HG02571 (cell line): ENCODE results near the gene TRAPPC6A.

ENCODE experiments used
- ATAC-seq: cut with Tn5 transposase; IDR thresholded peaks from one replicate; pipeline ENCODE4 v1.9.1; 2021; ENCODE audit warnings: mild to moderate bottlenecking, moderate library complexity; ENCODE audit not compliant: unreplicated experiment

TRAPPC6A gene, protein sequence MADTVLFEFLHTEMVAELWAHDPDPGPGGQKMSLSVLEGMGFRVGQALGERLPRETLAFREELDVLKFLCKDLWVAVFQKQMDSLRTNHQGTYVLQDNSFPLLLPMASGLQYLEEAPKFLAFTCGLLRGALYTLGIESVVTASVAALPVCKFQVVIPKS

DNA sequence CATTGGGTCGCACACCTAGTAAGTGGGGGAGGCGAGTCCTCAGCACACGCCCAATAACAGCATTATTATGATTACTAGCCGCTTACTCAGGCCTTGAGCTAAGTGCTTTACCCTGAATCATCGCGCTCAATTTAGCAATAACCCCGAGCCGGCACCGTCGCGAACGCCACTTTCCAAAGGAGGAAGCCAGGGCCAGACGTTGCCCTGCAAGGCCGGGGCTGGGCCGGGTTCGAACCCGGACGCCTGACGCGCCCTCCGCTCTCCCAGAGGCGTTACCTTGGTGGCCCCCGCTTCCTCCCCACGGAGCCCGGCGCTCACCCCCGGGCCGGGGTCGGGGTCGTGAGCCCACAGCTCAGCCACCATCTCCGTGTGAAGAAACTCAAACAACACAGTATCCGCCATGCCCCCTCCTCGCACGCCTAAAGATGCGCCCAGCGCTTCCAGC is at the start of gene TRAPPC6A:
Gene TRAPPC6A (minus strand): TSS at position 421 of the 445 bp plus-strand sequence. CDS start 19 bp downstream, at position 402.
- peak; percentile 2 for ATAC-seq

DNA sequence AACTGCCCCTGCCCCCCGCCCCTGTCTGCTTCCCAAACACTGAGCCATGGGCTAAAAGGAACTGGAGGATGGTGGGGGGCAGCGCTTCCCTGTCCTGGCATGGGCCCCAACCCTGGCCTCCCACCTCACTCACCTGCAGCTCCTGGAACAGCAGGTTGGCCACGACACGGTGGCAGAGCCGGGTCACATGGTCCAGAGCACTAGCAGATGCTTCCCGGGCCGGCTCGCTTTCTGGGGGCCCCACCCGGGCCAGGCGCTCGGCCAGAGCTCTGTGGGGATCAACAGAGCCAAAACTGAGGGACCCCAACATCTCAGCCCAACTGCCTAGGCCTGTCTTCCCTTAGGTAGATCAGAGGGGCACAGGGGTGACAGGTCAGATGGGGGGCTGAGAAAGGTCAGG is 46.6 kb upstream of the TRAPPC6A start:
- ATAC-seq: no peak

DNA sequence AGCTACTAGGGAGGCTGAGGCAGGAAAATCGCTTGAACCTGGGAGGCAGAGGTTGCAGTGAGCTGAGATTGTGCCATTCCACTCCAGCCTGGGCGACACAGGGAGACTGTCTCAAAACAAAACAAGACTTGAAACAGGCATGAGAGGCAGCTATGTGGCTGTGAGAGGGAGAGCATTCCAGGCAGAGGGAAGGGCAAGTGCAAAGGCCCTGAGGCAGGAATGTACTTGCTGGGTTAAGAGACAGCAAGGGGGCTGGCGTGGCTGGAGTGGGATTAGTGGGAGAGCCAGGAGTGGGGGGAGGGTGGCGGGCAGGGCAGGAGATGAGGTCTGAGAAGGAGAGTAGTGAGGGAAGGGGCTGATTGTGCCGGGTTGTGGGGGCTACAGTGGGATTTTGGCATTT is 45.8 kb upstream of the TRAPPC6A start:
- no peak for ATAC-seq

DNA sequence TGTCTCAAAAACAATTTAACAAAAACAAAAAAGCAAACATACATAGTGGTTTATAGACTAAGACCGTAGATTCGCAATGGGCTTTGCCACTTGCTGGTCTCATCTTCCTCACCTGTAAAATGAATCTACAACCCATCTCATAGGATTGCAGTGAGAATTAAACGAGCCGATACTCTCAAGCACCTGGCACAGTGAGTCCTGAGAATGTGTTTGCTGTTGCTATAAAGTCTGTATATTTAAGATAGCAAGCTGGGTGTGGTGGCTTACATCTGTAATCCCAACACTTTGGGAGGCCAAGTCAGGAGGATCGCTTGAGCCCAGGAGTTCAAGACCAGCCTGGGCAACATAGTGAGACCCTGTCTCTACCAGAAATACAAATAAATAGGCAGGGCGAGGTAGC is 44.7 kb upstream of the TRAPPC6A start:
- ATAC-seq: no peak

DNA sequence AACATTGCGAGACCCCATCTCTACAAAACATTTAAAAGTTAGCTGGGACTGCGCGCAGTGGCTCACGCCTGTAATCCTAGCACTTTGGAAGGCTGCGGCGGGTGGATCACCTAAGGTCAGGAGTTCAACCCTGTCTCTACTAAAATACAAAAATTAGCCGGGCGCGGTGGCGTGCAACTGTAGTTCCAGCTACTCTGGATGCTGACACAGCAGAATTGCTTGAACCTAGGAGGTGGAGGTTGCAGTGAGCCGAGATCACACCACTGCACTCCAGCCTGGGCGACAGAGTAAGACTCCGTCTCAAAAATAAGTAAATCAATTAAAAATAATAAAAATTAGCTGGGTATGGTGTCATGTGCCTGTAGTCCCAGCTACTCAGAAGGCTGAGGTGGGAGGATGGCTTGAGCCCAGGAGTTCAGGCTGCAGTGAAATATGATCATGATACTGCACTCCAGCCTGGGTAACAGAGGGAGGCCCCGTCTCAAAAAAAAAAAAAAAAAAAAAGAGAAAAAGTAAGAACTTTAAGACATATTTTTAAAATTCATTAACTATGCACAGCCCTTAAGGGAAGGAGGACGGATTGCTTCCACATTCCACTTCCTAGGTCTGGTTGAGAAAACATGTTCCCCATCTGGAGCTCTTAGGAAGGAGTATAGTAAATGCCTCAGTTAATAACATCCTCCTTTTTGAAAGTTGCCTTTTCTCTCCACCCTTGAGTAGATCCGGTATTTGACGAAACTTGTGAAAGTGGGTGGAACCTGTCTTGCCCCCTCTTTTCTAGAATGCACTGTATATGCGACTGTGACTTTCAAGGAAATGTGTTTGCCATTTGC is 41.1 kb upstream of the TRAPPC6A start:
- ATAC-seq: no peak

DNA sequence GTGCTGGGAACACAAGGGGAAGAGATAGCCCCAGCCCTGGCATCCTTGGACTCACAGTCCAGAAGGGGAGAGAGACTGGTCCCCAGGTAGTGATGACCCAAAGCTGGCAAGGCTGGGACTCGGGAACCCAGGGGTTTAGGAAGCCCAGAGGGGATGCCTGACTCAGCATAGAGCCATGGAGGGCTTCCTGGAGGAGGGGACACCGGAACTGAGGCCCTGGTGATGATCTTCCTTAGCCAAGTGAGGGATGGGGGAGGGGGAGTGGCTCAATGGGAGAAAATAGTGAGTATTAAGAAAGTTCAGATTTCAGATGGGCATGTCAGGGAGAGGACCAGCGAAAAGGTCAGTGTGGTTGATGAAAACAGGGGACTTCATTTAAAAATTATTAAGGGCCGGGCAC is 40.4 kb upstream of the TRAPPC6A start:
- ATAC-seq: no peak

DNA sequence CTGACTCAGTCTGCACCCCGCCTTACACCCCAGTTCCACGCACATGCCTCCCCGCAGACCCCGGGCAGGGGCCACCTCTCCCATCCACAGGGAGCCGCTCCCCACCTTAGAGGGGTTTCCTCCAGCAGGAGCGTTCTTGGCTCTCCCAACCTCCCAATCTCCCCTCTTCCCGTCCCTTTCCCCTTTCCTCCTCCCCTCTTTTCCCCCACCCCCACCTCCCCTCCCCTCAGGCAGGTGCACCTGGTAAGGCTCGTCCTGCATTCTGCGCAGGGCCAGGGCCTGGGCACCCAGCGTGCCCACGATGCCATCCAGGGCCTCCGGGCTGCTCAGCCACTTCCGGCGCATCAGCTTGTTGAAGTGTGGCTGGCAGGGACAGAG is 39.9 kb upstream of the TRAPPC6A start:
- no peak for ATAC-seq

DNA sequence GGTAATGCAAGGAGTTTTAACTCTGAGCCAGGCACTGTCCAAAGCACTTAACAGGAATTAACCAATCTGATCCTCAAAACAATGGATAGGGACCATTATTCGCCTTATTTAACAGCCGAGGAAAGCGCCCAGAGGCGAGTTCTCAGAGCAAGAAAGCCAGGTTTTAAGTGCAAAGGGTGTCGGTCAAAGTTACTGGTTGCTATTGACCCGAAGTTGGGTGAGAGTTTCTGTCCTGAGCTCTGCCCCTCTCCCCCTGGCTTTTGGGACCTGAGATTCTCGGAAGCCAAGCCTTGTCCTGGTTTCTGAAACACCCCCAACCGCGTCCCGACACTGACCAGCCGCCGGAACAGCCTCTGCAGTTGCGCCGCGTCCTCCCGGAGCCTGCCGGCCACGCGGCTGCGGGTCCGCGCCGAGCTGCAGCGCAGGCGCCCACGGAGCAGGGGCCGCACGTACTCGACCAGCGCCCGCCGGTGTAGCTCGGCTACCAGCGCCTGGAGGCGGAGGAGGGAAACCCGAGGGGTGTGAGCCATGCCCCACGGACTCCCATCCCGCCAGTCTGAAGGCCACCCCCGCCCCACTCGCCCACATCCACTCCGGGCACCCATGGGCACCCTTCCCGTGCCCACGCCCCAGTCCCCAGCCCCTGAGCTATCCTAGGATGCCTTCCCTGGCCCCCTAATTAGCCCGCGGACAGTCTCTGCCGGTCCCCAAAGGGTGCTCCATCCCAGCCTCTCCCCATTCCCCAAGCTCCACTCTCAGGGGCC is 39.3 kb upstream of the TRAPPC6A start:
- ATAC-seq: no peak

DNA sequence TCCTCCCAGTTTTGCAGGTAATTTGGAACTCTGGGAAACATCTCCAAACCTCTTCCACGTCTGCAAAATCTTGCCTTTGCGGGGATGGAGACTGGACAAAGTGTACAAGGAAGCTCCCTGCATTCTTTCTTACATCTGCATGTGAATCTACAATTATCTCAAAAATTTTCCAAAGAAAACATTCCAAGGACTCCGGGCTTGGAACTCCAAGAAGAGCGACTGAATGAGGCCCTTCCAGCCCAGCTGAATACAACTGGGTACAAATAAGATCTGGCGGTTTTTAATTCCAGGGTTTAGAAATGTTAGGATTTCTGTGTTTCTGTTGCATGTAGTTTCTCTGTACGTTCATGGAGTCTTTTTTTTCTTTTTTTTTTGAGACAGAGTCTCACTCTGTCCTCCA is 38.6 kb upstream of the TRAPPC6A start:
- ATAC-seq: no peak

DNA sequence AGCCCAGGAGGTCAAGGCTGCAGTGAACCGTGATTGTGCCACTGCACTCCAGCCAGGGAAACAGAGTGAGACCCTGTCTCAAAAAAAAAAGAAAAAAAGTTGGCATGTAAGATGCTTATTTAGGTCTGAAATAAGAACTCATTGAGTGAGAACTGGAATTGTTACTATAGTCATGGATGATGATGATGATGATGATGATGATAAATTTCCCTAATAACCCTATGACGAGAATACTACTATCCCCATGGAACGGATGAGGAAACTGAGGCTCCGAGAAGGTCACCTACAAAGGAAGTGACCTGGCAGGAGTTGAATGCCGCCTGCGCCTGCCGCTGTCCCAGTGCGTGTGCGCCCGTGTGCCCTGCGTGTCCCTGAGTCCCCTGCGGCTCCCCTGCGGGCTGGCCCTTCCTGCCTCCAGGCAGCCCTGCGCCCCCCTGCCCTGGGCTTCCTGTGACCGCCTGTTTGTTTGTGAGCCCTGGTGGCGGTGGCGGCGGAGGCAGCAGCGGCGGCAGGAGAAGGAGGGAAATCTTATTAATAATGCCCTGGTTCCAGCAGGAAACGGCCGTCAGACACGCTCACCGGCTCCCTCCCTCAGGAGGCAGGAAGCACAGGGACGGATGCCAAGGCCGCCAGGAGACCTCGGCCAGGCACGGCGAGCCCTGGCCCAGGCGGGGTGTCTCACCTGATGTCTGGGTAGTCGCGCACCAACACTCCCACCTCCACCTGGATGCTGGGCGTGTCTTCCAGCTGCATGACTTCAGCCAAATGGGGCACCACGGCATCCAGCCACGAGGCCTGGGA is 37.6 kb upstream of the TRAPPC6A start:
- no peak for ATAC-seq

DNA sequence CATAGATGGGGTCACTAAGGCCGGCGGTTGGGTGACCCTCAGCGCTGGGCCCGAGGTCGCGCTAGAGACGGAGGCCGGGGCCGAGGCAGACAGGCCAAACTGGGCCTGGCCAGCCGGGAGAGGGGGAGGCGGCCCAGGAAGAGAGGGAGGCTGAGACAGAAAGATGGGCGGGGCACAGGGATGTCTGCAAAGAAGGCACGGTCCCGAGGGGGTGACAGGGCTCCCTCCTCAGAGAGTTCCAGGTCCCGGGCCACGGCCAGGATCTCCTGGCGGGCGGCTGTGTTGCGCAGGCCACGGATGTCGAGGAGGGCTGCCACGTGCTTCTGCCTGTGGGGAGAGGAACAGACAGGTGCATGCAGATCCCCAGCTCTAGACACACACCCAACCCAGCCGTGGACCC is 35.0 kb upstream of the TRAPPC6A start:
- ATAC-seq: no peak

DNA sequence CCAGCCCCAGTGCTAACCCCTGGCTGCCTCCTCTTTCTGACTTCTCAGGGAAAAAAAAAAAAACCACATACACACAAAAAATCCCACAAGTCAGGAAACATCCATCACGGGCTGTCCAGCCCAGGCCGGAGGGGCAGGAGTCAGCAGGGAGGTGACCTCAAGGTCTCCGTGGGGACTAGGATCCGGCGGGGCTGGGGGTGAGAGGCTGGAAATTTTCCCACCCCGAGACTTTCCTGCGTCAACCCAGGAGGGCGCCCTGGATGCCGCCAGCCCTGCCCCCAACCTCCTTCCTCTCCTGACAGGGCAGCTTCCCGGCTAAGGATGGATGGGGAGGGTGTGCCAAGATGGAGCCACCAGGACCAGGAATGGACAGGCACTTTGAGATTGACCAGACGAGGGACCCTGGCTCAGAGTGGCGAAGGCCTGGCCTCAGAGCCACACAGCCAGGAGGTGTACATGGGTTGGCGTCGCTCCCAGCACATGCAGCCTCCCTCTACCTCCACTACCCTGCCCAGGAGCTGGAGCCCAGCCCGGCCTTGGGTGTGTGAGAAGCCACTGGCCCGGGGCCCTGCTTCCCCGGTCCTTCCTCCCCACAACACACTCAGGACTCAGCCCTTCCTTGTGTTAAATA is 33.8 kb upstream of the TRAPPC6A start:
- ATAC-seq: no peak

DNA sequence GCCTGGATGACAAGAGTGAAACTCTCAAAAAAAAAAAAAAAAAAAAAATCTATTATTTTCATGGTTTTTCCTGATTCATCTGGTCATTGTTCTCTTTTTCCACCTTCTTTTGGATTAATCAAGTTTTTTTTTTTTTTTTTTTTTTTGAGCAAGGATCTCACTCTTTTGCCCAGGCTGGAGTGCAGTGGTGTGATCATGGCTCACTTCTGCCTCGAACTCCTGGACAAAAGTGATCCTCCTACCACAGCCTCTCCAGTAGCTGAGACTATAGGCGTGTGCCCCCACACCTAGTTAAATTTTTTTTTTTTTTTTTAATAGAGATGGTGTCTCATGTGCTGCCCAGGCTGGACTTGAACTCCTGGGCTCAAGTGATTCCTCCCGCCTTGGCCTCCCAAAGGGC is 28.3 kb upstream of the TRAPPC6A start:
- ATAC-seq: no peak

DNA sequence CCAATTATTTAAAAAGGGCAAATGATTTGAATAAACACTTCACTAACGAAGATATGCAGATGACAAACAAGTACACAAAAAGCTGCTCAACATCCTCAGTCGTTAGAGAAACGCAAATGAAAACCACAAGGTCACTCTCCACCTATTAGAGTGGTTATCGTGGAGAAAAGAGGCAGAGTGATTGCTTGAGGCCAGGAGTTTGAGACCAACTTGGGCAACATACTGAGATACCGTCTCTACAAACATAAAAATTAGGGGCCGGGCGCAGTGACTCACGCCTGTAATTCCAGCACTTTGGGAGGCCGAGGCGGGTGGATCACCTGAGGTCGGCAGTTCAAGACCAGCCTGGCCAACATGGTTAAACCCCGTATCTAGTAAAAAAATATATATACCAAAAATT is 27.8 kb upstream of the TRAPPC6A start:
- ATAC-seq: no peak

DNA sequence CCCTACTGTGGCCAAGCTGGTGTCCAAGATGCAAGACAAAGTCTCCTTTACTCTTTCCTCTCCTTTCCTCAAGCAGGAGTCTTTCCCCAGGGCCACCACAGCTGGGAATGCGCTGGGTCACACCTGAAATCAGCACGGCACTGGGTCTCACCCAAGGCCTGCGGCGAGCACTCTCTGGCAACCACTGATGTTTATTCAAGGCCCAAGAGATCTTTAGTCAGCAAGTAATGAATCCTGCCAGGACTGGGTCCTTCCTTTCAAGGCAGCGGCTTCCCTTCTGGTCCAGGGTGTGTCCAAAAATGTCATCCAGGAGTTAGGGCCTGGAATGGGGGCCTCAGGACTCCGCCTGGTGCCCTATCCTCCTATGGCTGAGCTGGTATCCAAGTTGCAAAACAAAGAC is 24.6 kb upstream of the TRAPPC6A start:
- no peak for ATAC-seq

DNA sequence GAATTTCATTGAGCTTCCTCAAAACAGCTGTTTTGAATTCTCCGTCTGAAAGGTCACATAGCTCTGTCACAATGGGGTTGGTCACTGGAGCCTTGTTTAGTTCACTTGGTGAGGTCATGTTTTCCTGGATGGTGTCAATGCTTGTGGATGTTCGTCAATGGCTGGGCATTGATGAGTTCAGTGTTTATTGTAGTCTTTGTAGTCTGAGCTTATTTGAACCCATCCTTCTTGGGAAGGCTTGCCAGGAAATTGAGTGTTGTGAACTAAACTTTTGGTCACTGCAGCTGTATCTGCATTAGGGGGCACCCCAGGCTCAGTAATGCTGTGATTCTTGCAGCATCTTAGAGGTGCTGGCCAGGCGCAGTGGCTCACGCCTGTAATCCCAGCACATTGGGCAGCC is 22.5 kb upstream of the TRAPPC6A start:
- no peak for ATAC-seq

DNA sequence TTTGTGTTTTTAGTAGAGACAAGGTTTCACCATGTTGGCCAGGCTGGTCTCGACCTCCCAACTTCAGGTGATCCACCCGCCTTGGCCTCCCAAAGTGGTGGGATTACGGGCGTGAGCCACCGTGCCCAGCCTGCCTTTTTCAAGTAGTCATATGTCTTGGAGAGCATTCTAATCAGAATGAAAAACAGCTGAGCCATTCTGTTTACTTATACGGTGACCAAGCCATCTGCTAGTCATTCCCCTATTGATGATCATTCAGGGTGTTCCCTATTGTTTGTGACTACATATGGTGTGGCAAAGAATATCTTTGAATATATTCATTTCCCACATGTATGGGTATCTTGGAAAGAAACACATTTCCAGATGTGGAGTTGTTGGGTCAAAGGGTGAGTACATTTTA is 17.7 kb upstream of the TRAPPC6A start:
- no peak for ATAC-seq

DNA sequence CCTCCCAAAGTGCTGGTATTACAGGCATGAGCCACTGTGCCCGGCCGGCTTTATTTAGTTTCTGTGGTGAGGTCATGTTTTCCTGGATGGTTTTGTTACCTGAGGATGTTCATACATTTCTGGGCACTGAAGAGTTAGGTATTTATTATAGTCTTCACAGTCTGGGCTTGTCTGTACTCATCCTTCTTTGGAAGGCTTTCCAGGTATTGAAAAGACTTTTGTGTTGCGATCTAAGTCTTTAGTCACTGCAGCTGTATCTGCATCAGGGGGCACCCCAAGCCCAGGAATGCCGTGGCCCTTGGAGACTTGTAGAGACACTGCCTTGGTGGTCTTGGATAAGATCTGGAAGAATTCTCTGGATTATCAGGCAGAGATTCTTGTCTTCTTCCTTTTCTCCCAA is 13.3 kb upstream of the TRAPPC6A start:
- ATAC-seq: no peak

DNA sequence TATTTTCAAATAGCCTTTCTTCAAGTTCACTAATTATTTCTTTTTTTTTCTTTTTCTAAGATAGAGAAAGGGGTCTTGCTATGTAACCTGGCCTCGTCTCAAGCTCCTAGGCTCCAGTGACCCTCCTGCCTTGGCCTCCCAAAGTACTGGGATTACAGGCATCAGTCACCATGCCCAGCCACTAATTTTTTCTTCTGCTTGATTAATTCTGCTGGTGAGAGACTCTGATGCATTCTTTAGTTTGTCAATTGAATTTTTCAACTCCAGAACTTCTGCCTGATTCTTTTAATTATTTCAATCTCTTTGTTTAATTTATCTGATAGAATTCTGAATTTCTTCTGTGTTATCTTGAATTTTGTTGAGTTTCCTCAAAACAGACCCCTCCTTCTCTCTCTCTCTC is 11.9 kb upstream of the TRAPPC6A start:
- ATAC-seq: no peak

DNA sequence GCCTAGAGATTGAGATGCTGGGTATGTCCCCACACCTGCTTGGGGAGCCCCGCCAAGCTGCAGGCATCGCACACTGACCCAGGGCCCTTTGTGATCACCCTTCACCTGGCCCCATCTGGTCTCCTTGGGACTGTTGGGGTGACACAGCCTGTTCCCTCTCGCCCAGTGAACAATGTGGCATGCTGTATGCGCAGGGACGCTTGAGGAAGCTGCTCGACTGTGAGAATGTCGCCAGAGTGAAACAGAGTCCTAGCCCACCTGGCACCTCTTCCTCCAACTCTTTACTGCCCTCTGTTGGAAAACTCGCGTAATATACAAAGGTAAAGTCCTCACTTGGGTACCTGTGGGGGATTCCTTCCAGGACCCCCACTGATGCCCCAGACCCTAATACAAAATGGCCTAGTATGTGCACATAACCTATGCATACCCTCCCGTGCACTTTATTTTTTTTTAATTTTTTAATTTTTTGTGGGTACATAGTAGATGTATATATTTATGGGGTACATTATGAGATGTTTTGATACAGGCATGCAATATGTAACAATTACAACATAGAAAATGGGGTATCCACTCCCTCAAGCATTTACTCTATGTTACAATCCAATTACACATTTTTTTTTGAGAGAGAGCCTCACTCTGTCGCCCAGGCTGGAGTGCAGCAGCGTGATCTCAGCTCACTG is 9.5 kb upstream of the TRAPPC6A start:
- no peak for ATAC-seq
